Subcutaneous abdominal adipose tissue (tissue), 5 donors: Measurements from ENCODE around the gene GABBR1.

Experiments used
- H3K27ac ChIP-seq: one replicate; pipeline ENCODE4 v1.7.0; 2013; ENCODE audit warnings: low read depth, mild to moderate bottlenecking, inconsistent platforms, low read length, moderate library complexity
- H3K27me3 ChIP-seq, 5 donors: one replicate each; pipeline ENCODE4 v1.7.0; 2013; ENCODE audit warnings: low read length in 5 of 5, inconsistent platforms in 1 of 5; ENCODE audit not compliant: control insufficient read depth in 5 of 5, insufficient read depth in 4 of 5
- H3K36me3 ChIP-seq, 5 donors: one replicate each; pipeline ENCODE4 v1.7.0; 2013; ENCODE audit warnings: low read length in 5 of 5; ENCODE audit not compliant: control insufficient read depth in 5 of 5, insufficient read depth in 5 of 5
- H3K4me1 ChIP-seq, 5 donors: one replicate each; pipeline ENCODE4 v1.7.0; 2013; ENCODE audit warnings: low read length in 5 of 5, mild to moderate bottlenecking in 3 of 5, moderate library complexity in 1 of 5; ENCODE audit not compliant: control insufficient read depth in 5 of 5, insufficient read depth in 5 of 5
- H3K4me3 ChIP-seq, 5 donors: one replicate each; pipeline ENCODE4 v1.7.0; 2013; ENCODE audit warnings: low read length in 5 of 5, low read depth in 1 of 5
- H3K9ac ChIP-seq, 5 donors: one replicate each; pipeline ENCODE4 v1.7.0; 2013; ENCODE audit warnings: low read length in 5 of 5, mild to moderate bottlenecking in 4 of 5, moderate library complexity in 3 of 5
- H3K9me3 ChIP-seq, 5 donors: one replicate each; pipeline ENCODE4 v1.7.0; 2013; ENCODE audit warnings: low read length in 5 of 5; ENCODE audit not compliant: control insufficient read depth in 5 of 5
- donor health status: healthy.
- donor health status: healthy.
- donor health status: healthy.
- donor health status: healthy.
- donor health status: healthy.

Gene GABBR1

DNA sequence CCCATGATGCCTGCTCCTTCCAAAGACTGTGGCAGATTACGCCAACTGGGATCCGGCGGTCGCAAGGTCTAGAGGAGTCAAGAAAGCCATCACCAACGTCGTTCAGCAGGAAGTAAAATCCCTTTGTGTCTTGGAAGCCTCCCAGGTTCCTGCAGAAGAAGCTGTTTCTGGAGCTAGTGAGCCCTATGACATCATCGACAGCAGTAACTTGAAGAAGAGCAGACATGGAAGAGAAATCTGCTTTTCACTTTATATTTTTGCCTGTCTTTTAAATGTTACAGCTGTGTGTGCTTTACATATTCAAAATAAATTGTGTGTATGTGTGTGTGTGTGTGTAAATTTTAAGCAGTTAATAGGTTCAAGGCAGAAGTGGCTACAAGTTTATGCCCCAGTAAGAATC, 55.4 kb downstream of the GABBR1 start:
- no peak overlapping the region for H3K27ac ChIP-seq
- no peaks in the 10 kb centered on the region for H3K9me3 ChIP-seq
- no peaks in the 10 kb centered on the region for H3K4me1 ChIP-seq
- H3K27me3 ChIP-seq = peaks cover 0 to 7% (median 0%) of the 10 kb centered on the region in 5 donors
- no peak overlapping the region for H3K4me3 ChIP-seq
- no peaks in the 10 kb centered on the region for H3K36me3 ChIP-seq
- no peak overlapping the region for H3K9ac ChIP-seq

DNA sequence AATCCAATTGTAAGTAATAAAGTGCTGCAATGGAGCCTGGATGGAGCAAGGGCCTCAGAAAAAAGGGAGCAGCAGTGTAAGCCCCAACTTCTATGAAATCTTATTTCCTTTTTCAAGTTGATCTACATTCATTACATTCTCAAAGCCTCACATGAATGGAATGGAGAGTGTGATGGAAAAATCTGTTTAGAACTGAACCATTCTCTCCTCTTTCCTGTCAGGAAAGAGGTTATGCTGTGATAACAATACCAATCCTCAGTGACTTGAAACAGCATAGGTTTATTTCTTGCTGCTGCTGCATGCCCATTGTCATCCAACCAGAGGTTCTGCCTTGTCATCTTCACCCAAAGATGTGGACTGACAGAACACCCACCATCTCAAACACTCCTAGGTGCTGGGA, 56.9 kb downstream of the GABBR1 start:
- Histone ChIP-seq H3K9me3 (no peaks in the 10 kb centered on the region), H3K36me3 (no peaks in the 10 kb centered on the region), H3K27ac (no peak overlapping the region), H3K9ac (no peak overlapping the region), H3K27me3 (peaks cover 0 to 7% (median 0%) of the 10 kb centered on the region in 5 donors), H3K4me1 (no peaks in the 10 kb centered on the region), H3K4me3 (no peak overlapping the region)

DNA sequence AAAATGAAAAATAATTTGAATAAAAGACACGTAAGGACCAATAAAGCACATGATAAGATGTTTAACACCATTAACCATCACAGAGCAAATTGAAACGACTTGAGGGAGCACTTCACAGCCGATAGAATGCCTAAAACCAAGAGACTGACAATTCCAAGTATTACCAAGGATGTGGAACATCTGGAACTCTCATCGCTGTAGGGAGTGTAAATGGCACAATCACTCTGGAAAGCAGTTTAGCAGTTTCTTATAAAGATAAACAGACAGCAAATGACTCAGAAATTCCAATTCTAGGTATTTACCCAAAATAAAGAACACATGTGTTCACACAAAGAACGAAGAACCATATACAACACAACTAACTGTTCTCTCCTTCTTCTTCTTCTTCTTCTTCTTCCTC, 65.0 kb downstream of the GABBR1 start:
- Histone ChIP-seq H3K9me3 (no peaks in the 10 kb centered on the region), H3K36me3 (no peaks in the 10 kb centered on the region), H3K9ac (no peak overlapping the region), H3K4me3 (no peak overlapping the region), H3K27me3 (peaks cover 0 to 7% (median 4%) of the 10 kb centered on the region in 5 donors), H3K4me1 (no peaks in the 10 kb centered on the region), H3K27ac (no peak overlapping the region)

DNA sequence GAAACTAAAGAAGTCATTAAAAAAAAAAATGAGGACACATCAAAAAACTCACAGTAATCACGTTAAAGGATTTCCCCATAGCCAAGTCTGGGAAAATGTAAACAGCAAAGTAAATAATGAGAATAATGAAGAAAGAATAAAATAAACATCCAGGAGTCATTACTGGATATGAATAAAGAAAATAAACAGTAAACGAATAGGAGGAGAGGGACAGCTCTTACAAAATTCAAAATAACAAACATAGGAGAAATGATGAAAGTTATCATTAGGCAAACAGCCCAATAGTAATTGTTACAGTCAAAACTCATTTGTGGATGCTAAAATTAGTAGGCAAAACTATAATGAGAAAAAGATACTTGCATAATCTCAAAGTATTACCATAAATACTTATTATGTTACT, 65.4 kb downstream of the GABBR1 start:
- no peaks in the 10 kb centered on the region for H3K36me3 ChIP-seq
- H3K4me3 ChIP-seq = no peak overlapping the region
- H3K27me3 ChIP-seq = peaks cover 0 to 7% (median 6%) of the 10 kb centered on the region in 5 donors
- H3K27ac ChIP-seq = no peak overlapping the region
- H3K9ac ChIP-seq = no peak overlapping the region
- no peaks in the 10 kb centered on the region for H3K4me1 ChIP-seq
- H3K9me3 ChIP-seq = no peaks in the 10 kb centered on the region

DNA sequence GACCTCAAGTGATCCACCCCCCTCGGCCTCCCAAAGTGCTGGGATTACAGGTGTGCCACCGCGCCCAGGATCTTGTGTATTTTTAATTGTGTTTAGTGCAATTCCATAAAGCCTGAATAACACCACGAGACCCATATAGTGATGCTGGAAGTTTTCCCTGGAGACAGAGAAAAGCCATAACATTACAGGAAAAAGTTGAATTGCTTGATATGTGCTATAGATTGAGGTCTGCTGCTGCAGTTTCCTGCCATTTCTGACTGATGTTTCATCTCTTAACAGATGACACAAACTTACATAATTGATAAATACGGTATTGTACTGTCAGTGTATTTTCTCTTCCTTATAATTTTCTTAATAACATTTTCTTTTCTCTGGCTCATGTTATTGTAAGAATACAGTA, 66.1 kb downstream of the GABBR1 start:
- Histone ChIP-seq H3K4me3 (no peak overlapping the region), H3K4me1 (no peaks in the 10 kb centered on the region), H3K27ac (no peak overlapping the region), H3K9me3 (no peaks in the 10 kb centered on the region), H3K36me3 (no peaks in the 10 kb centered on the region), H3K27me3 (peaks cover 0 to 7% (median 6%) of the 10 kb centered on the region in 5 donors), H3K9ac (no peak overlapping the region)

DNA sequence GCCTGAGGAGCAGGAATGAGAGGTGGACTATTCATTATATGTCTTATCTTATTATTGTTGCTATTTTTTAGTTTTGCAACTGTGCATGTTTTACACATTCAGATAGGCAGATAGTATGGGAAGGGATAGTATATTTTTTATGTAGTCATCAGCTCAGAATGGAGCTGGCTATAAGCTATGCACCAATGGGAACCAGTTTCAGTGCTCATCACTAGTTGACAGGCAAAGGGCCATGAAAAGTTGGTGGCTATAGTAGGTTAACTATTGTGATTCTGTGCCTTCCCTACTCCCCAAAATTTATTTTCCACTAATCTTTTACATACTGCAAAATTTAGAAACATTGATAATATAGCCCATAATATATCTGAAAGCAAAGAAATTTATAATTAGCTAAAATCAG, 68.1 kb downstream of the GABBR1 start:
- H3K4me1 ChIP-seq = no peaks in the 10 kb centered on the region
- H3K4me3 ChIP-seq = no peak overlapping the region
- no peaks in the 10 kb centered on the region for H3K36me3 ChIP-seq
- H3K27me3 ChIP-seq = peaks cover 0 to 6% (median 4%) of the 10 kb centered on the region in 5 donors
- H3K9ac ChIP-seq = no peak overlapping the region
- H3K9me3 ChIP-seq = no peaks in the 10 kb centered on the region
- no peak overlapping the region for H3K27ac ChIP-seq

DNA sequence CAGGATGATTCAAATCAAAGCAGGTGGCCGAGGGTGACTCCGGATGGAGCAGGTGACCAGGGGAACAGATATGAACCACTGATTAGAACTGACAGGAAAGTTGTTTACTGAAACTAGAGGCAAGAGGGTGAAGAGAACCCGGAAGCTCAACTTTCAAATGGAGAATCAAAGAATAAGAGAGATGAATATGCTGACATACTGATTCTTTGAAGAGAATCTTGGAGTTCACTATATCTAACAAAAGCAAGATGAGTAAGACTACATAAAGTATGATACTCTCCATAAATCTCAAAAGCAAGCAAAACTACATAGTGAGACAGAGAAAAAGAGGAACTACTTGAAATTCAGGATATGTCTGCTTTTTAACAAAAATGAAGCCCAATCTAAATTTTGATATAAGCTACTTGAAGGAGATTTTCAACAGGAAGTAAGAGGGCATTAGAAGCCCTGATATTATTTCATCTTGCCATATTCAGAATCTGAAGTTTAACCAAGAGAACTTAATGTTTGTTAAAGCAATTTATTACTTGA, 69.5 kb downstream of the GABBR1 start:
- Histone ChIP-seq H3K27me3 (peaks cover 0 to 8% (median 6%) of the 10 kb centered on the region in 5 donors), H3K4me1 (no peaks in the 10 kb centered on the region), H3K27ac (no peak overlapping the region), H3K9me3 (no peaks in the 10 kb centered on the region), H3K4me3 (no peak overlapping the region), H3K36me3 (no peaks in the 10 kb centered on the region), H3K9ac (no peak overlapping the region)

DNA sequence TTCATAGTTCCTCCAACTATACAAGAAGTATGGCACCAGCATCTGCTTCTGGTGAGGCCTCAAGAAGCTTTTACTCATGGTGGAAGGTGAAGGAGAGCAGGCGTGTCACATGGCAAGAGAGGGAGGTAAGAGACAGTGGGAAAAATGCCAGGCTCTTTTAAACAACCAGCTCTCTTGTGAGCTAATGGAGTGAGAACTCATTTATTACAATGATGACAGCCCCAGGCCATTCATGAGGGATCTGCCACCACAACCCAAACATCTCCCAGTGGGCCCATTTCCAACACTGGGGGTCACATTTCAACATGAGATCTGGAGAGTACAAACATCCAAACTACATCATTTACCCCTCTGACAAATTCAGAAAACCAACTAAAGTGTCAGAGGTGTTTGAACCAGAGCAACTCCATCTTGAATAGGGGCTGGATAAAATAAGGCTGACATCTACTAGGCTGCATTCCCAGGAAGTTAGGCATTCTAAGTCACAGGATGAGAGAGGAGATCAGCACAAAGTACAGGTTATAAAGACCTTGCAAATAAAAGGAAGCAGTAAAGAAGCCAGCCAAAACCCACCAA, 71.3 kb downstream of the GABBR1 start:
- Histone ChIP-seq H3K36me3 (no peaks in the 10 kb centered on the region), H3K4me1 (no peaks in the 10 kb centered on the region), H3K9ac (no peak overlapping the region), H3K27me3 (peaks cover 0 to 10% (median 8%) of the 10 kb centered on the region in 5 donors), H3K27ac (no peak overlapping the region), H3K9me3 (no peaks in the 10 kb centered on the region), H3K4me3 (no peak overlapping the region)

DNA sequence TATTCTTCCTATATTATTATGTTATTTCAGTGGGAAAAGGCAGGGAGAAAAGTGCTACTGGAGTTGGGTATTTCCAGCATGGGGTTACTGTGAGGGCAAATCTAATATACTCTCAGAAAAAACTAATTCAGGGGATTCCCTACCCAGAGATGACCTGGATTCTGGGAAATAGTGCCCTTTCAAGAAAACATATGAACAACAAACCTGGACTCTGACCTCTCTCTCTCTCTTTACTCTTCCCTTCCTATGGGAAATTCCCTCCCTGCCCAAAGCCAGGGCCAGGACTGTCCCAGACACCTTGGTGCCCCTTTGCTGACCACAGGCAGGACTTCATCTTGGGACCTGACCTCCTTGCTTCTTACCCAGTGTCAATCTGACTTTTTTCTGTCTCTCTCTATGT, 71.9 kb downstream of the GABBR1 start:
- Histone ChIP-seq H3K27ac (no peak overlapping the region), H3K9ac (no peak overlapping the region), H3K36me3 (no peaks in the 10 kb centered on the region), H3K4me3 (no peak overlapping the region), H3K9me3 (no peaks in the 10 kb centered on the region), H3K4me1 (no peaks in the 10 kb centered on the region), H3K27me3 (peaks cover 2 to 15% (median 8%) of the 10 kb centered on the region in 5 donors)

DNA sequence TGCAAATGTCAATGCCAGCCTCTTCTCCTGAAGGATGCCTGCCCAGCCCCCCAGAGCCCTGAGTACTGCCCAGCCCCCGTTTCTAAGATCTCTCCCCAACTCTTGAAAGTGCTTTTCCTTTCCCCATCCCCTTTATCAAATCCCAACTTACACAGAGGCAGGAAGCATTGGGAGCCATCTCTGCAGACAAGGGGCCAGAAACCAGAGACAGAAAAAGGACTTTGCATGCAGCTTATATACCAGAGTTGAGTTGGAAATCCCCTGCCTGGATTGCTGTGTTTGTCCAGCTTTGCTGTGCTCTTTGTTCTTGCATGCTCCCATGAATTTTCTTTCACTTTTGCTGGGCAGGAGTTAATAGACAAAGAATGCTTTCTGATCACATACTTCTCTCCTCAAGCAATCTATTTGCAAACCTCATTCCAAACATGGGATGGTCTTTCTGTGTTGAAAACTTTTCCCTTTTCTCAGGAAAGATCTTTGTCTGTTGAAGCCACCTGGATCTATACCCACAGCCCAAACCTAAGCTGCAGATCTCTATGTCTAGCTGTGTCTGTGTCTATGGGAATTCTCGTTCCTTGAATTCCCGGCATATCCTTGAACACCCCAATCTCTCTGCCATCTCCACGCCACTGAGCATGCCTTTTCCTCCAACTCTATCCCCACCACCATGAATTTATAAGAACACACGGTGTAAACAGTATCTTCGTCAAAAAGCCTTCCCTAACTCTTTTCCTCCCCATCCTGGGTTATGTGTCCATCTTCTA, 73.3 kb downstream of the GABBR1 start, which contains the start of gene UBD:
Gene UBD, minus strand, starts transcription at position 209 of the 764 bp plus-strand sequence. Its CDS starts 31 bp downstream, at position 178.
- no peaks in the 10 kb centered on the region for H3K36me3 ChIP-seq
- no peaks in the 10 kb centered on the region for H3K4me1 ChIP-seq
- H3K9ac ChIP-seq = no peak within 1 kb of the TSS
- no peak within 1 kb of the TSS for H3K4me3 ChIP-seq
- H3K27ac ChIP-seq = no peak within 1 kb of the TSS
- H3K9me3 ChIP-seq = no peaks in the 10 kb centered on the region
- H3K27me3 ChIP-seq = peaks cover 5 to 17% (median 10%) of the 10 kb centered on the region in 5 donors
